ENCODE data around the gene HSPB7. TPM values are rescaled to one million over a fixed set of nuclear protein-coding genes. Genes with fewer than 3 reads are reported as not detected.

The HSPB7 gene
- total RNA-seq, 1 donor from 2014 or later = 191 TPM

DNA sequence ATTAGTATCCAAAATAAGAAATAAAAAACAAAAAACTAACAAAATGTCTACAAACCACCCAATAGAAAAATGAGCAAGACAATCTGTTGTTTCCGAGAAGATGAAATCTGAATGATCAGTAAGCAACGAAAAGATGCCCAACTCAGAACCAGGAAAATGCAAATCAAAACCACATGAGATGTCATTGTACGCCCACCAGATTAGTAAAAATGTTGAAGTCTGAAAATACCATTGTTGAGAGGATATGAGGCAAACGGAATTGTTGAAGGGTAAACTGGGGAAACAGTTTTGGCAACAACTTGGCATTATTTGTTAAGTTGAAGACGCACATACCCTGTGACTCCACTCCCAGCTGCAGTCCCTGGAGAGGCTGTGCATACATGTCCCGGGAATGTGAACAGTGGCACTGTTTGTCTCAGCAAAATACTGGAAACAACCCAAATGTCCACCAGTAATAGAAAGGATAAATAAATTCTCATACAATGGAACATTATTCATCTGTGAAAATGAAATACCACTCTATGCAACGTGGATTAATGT is 52.5 kb downstream of the HSPB7 start:
- intact Hi-C loops (cut with DNase I) = no loop called here
- TF ChIP-seq, protein P1, sequence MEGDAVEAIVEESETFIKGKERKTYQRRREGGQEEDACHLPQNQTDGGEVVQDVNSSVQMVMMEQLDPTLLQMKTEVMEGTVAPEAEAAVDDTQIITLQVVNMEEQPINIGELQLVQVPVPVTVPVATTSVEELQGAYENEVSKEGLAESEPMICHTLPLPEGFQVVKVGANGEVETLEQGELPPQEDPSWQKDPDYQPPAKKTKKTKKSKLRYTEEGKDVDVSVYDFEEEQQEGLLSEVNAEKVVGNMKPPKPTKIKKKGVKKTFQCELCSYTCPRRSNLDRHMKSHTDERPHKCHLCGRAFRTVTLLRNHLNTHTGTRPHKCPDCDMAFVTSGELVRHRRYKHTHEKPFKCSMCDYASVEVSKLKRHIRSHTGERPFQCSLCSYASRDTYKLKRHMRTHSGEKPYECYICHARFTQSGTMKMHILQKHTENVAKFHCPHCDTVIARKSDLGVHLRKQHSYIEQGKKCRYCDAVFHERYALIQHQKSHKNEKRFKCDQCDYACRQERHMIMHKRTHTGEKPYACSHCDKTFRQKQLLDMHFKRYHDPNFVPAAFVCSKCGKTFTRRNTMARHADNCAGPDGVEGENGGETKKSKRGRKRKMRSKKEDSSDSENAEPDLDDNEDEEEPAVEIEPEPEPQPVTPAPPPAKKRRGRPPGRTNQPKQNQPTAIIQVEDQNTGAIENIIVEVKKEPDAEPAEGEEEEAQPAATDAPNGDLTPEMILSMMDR (IDR thresholded peaks at IDR 0.05) = no peak
- no peaks in the 10 kb centered on the region for H3K9me3 ChIP-seq
- H3K27me3 ChIP-seq = no peaks in the 10 kb centered on the region
- no peak overlapping the region for H3K4me3 ChIP-seq
- H3K36me3 ChIP-seq = peaks cover 12 to 15% of the 10 kb centered on the region in 2 donors
- peak overlapping the region; percentile 58 to 69 for H3K27ac ChIP-seq
- DNase-seq (ENCODE audit: low spot score in 2 of 2) = peak in 1 of 2 donors; percentile 69
- H3K4me1 ChIP-seq = peaks cover 4 to 40% of the 10 kb centered on the region in 2 donors

Other genes with a start within 250 kb of the HSPB7 start
- gene UQCRHL, start 210.4 kb downstream of the HSPB7 start, total RNA-seq = not detected
- 53.9 TPM for gene SPEN, start 170.3 kb downstream of the HSPB7 start, total RNA-seq
- gene ZBTB17, start 41.9 kb downstream of the HSPB7 start, total RNA-seq = 155 TPM
- not detected for gene SRARP, start 13.8 kb downstream of the HSPB7 start, total RNA-seq
- not detected for gene CLCNKA, start 4.0 kb upstream of the HSPB7 start, total RNA-seq
- gene CLCNKB, start 25.7 kb upstream of the HSPB7 start, total RNA-seq = not detected
- gene FAM131C, start 55.6 kb upstream of the HSPB7 start, total RNA-seq = 0.21 TPM
- 42.7 TPM for gene EPHA2, start 138.0 kb upstream of the HSPB7 start, total RNA-seq
- gene ARHGEF19, start 194.6 kb upstream of the HSPB7 start, total RNA-seq = 1.5 TPM
- gene CPLANE2, start 219.1 kb upstream of the HSPB7 start, total RNA-seq = not detected